Fibroblast of skin of scalp (primary cell): ENCODE data around the gene SOX1.
A peak's percentile ranks its signal among the peaks of the same experiment; 100 is the strongest.

Source experiments
- DNase-seq: peaks from one replicate; pipeline ENCODE4 v3.0.0-alpha.2; 2013

SOX1 gene

DNA sequence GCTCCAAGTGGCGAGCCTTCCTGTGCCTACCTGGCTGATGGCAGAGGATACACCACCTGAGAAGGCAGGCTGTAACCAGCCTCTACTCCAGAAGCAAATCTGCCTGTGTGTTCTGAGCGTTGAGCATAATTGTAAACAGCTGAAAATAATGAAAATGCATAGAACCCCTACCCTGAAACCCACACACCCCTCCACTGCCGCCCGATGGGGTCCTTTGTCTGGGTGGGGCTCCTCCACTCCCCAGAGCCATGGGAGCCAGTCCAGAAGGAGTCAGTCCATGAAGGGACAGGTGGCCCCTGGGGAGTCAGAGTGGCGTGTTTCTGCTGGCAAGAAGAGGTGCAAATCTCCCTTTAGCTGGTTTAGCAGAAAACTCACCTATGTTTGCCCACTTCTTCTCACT, 8.0 kb upstream of the SOX1 start:
- no peak for DNase-seq

DNA sequence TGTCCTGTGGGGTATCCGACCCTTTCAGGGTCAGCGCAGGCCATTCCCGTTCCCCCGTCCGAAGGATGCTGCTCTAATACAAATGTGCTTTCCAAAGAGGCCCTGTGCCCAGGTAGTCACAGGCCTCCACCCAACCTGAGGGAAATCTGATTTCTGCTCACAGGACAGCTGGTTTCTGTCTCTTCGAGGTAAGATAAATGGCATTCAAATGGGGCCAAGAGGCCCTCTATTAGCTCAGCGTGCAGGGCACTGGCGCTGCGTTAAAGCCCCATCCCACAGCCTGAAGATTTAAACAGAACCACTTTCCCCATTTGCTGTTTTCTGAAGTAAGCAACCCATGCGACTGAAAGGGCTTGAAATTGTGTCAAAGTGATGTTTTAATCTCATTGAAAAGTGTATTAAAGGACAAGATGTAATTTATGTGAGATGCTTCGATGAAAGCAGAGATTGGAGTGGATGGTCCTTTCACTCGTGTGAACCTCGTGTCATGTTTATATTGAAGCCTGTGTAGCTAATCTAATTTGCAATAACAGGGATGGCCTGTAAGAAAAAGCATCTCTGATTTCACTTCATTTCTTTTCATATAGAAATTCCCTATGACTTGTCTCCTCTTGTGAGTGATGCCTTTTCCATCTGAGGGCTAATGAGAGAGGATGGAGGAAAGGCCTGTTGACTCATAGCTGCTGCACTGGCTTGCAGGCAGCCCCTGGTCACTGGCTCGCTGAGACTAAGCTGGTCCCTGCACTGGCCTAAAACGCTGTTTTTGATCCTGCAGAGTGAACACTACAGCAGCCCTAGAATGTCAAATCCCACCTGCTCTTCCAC, 7.3 kb upstream of the SOX1 start:
- no peak for DNase-seq

- no peak for DNase-seq
Measured at GRCh38 chr13:112060282-112060830, 6.6 kb upstream of the SOX1 start.

- no peak for DNase-seq
Measured at GRCh38 chr13:112060899-112061366, 6.0 kb upstream of the SOX1 start.

DNA sequence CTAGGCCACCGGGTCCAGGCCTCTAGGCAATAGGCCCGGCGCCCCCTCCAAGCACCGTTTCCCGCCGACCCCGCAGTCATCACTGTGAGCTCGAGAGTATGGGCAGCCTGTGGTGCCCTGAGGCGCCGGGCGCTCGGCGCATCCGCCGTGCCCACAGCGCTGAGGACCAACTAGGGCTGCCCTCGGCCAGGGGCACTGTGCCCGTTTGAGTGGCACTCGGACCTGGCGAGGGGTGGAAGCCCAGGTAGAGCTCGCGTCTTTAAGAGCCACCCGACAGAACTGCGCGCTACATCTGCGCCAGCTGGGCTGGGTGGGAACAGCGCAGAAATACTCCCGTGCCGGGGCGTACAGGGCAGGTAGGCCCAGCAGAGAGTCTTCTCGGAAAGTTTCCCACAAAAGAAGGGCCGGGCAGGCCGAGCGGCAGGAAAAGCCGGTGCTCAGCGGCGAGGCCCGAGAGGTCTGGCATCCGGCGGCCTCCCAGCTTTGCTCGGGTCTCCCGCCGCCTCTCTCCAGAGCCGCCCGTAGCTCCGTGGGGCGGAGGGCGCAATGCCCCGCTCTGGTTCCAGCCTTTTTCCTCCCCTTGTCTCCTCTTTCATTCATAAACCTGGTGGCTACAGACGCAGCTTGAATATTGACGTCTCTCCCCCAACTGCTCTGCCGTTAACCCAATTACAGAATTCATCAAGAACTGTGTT, 5.4 kb upstream of the SOX1 start:
- no peak for DNase-seq

- DNase-seq: no peak
Measured at GRCh38 chr13:112062072-112062567, 4.8 kb upstream of the SOX1 start.

DNA sequence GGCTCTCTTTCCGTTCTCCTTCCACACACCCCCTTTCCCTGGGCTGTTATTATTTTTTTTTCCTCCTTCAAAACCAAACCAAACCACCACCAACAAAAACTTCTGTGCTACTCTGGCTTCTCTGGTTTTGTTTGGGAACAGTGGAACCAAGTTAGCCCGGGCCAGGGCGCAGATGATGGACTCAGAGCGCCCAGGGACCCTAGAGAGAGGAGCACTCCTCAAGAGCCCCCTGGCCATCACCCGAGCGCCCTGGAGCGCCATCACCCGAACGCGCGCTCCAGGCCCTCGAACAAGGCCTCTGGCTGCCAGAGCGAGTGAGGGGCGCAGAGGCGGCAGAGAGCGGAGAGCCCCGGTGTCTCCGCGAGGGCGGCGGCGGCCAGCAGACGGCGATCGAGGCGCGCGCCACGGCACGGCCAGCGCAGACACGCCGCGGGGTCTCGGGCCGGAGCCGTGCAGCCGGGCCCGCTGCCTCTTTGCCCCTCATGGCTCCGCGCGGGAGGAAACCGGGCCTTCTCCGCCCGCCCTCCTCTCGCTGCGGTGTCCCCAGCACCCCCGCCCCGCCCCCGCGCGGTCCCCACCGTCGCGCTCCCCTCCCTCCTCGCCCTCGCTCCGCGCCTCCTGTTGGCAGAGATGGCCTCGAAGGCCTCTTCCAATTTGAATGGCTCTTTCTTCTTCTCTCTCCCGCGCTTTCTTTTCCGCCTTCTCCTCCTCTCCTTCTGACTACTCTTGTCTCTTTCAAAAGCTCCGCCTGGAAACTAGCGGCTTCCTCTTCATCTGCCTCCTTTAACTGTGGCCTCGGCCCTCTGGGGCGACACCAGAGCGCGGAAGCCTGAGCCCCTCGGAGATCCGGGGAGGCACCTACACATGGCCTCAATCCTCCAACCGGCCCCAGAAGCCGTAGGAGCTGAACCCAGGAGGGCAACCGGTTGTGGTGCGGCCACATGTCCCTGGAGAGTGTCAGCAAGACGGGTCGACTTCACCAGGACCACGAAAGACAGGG, 4.1 kb upstream of the SOX1 start:
- no peak for DNase-seq

- DNase-seq: no peak
Measured at GRCh38 chr13:112063807-112064206, 3.1 kb upstream of the SOX1 start.

GRCh38 chr13:112064222-112064621, 2.7 kb upstream of the SOX1 start:
- DNase-seq: no peak

DNA sequence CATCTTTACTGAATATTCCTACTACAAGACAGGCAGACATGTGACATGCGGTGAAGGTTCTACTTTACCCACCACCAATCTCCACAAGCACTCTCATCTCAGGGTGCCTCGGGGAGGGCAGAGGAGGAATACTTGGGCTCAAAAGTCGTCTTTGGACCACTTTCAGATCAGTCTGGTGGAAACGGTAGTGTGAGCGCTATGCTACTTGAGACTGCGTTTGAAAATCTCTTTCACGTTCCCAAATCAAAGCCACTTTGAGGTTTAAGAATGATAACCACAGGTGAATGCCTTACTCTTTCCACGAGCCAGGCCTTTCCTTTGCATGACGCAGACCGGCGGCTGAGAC, 1.5 kb upstream of the SOX1 start:
- DNase-seq: no peak

- no peak for DNase-seq
Measured at GRCh38 chr13:112065867-112066623, 904 bp upstream of the SOX1 start.

GRCh38 chr13:112066624-112067004, 335 bp upstream of the SOX1 start:
- peak; percentile 21 for DNase-seq

DNA sequence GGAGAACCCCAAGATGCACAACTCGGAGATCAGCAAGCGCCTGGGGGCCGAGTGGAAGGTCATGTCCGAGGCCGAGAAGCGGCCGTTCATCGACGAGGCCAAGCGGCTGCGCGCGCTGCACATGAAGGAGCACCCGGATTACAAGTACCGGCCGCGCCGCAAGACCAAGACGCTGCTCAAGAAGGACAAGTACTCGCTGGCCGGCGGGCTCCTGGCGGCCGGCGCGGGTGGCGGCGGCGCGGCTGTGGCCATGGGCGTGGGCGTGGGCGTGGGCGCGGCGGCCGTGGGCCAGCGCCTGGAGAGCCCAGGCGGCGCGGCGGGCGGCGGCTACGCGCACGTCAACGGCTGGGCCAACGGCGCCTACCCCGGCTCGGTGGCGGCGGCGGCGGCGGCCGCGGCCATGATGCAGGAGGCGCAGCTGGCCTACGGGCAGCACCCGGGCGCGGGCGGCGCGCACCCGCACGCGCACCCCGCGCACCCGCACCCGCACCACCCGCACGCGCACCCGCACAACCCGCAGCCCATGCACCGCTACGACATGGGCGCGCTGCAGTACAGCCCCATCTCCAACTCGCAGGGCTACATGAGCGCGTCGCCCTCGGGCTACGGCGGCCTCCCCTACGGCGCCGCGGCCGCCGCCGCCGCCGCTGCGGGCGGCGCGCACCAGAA, 1.1 kb downstream of the SOX1 start:
- peak; percentile 5 for DNase-seq

DNA sequence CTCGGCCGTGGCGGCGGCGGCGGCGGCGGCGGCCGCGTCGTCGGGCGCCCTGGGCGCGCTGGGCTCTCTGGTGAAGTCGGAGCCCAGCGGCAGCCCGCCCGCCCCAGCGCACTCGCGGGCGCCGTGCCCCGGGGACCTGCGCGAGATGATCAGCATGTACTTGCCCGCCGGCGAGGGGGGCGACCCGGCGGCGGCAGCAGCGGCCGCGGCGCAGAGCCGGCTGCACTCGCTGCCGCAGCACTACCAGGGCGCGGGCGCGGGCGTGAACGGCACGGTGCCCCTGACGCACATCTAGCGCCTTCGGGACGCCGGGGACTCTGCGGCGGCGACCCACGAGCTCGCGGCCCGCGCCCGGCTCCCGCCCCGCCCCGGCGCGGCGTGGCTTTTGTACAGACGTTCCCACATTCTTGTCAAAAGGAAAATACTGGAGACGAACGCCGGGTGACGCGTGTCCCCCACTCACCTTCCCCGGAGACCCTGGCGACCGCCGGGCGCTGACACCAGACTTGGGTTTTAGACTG, 1.7 kb downstream of the SOX1 start:
- no peak for DNase-seq

- DNase-seq: no peak
Measured at GRCh38 chr13:112069061-112069844, 2.3 kb downstream of the SOX1 start.

- no peak for DNase-seq
Measured at GRCh38 chr13:112069845-112070251, 2.9 kb downstream of the SOX1 start.

DNA sequence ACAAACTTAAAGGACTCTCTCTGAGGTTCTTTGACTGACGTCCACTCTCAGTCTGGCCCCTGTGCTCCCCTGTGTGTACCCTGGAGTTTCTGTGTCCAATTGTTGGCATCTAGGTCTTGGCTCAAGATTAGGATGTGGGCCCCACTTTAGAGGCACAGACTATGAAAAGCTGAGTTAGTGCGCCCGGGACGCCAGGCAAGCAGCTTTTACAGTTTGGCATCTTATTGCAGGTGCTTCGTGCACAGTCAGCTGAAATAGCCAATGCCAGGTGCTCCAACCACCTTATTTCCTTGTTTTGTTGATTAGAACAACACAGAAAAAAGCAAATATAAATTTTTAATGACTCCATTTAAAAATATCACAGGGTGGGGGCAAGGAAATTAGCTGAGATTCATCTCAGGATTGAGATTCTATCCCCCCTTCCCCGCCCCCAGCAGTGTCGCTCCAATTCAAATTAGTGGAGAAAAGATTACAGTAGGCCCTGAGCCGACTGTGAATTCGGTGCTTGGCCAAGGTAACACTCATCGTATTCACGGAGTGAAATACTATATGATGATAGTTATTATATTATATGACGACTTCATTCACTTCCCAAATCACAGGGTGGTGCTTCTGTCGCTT, 4.3 kb downstream of the SOX1 start:
- DNase-seq: no peak

- no peak for DNase-seq
Measured at GRCh38 chr13:112071723-112072533, 5.0 kb downstream of the SOX1 start.
